ENCODE measurements around the gene SETD1B.

GRCh38 chr12:121871467-121871866 is 67.7 kb downstream of the SETD1B start:
- TF ChIP-seq CTCF (IDR thresholded peaks at IDR 0.05) (no peak), POLR2A (IDR thresholded peaks at IDR 0.05) (no peak), POLR2AphosphoS5 (IDR thresholded peaks at IDR 0.05) (no peak)
